ENCODE data around the gene SLC35B2.

DNA sequence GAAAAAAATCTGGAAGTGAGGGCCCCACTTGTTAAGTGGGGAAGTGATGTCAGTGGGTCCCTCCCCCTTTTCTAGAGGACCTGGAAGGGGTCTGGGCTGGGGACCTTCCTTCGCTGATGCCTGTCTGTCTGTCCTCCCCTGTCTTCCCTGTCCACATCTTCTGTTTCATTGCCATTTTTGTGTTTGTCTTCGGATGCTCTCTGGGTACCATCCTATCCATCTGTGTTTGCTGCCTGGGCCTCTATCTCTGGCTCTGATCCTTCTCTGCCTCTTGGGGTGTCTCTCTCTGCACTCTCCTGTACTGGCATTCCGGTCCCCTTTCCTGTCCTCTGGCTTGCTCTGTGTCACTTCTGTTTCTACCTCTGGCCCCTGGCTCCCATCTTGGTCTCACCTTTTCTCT is 15.2 kb upstream of the SLC35B2 start:
- no peak for TF ChIP-seq EZH2 (IDR thresholded peaks at IDR 0.05; ENCODE audit: insufficient read depth, poor library complexity, severe bottlenecking)
- TF ChIP-seq EZH2phosphoT487 (IDR thresholded peaks at IDR 0.05; ENCODE audit: insufficient read depth, low read depth) = no peak
